SK-N-SH (cell line): Measurements from ENCODE around the gene CRYBG3.

ENCODE experiments used
- CHD2 ChIP-seq: fragments of 150-350 bp; IDR thresholded peaks from 2 replicates; pipeline ENCODE4 v1.6.1; 2018; ENCODE audit warnings: low read length; ENCODE audit not compliant: partially characterized antibody
- CTCF ChIP-seq: fragments of 200-600 bp; sonication (generic); IDR thresholded peaks from 2 replicates; pipeline ENCODE4 v1.6.1; 2017; ENCODE audit warnings: antibody characterized with exemption, mild to moderate bottlenecking, moderate library complexity
- ELF1 ChIP-seq: IDR thresholded peaks from 2 replicates; pipeline ENCODE4 v1.4.0; 2012
- FOXJ3 ChIP-seq: sonication (generic); formaldehyde crosslinking; IDR thresholded peaks from 2 replicates; pipeline ENCODE4 v1.5.1; 2020; ENCODE audit warnings: mild to moderate bottlenecking, missing genetic modification reagents
- FOXM1 ChIP-seq: IDR thresholded peaks from 2 replicates; pipeline ENCODE4 v1.4.0; 2012; ENCODE audit warnings: low read depth, mild to moderate bottlenecking
- POLR2AphosphoS5 ChIP-seq: IDR thresholded peaks from 2 replicates; pipeline ENCODE4 v1.6.1; 2012; ENCODE audit warnings: low read depth, low read length
- RAD21 ChIP-seq: IDR thresholded peaks from 2 replicates; pipeline ENCODE4 v1.6.1; 2012; ENCODE audit warnings: mild to moderate bottlenecking, low read length
- RFX5 ChIP-seq: IDR thresholded peaks from 2 replicates; pipeline ENCODE4 v1.6.1; 2012; ENCODE audit warnings: mild to moderate bottlenecking, improper control_type of control experiment, low read length
- SIN3A ChIP-seq: IDR thresholded peaks from 2 replicates; pipeline ENCODE4 v1.6.1; 2012; ENCODE audit warnings: low read depth, mild to moderate bottlenecking, low read length, moderate library complexity, borderline replicate concordance
- SMC3 ChIP-seq: IDR thresholded peaks from 2 replicates; pipeline ENCODE4 v1.6.1; 2012; ENCODE audit warnings: low read depth, low read length, improper control_type of control experiment
- TAF1 ChIP-seq: IDR thresholded peaks from 2 replicates; pipeline ENCODE4 v1.6.1; 2012; ENCODE audit warnings: low read depth, mild to moderate bottlenecking, low read length, moderate library complexity, borderline replicate concordance
- TCF12 ChIP-seq: IDR thresholded peaks from 2 replicates; pipeline ENCODE4 v1.4.0; 2012
- TF ChIP-seq, protein P1 (sequence below): IDR thresholded peaks from 2 replicates; pipeline ENCODE4 v1.4.0; 2012; ENCODE audit warnings: low read depth

DNA sequence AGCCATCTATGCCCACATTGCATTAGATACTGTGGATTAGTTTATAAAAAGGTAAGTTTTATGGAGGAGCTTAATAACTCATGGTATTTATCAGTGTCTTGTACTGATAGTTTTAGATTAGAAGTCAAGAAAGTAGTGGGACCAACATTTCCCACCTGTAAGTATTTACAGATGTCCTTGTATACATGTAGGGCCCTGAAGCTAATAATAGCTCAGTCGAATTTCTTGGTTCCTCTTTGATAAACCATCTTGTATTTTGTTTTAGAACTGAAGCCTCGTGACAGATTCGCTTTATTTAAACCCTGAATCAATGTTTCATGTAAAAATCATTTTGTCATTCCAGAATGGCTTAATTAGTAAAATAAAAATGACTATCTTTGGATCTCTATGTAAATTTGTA lies 73.4 kb downstream of the CRYBG3 start:
- TF ChIP-seq CTCF (no peak), TAF1 (no peak), SIN3A (no peak), RFX5 (no peak), FOXM1 (no peak), TCF12 (no peak), POLR2AphosphoS5 (no peak), CHD2 (no peak), SMC3 (no peak), ELF1 (no peak), RAD21 (no peak), FOXJ3 (CRISPR knock-in tag) (no peak)
- TF ChIP-seq, protein P1, sequence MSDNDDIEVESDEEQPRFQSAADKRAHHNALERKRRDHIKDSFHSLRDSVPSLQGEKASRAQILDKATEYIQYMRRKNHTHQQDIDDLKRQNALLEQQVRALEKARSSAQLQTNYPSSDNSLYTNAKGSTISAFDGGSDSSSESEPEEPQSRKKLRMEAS: no peak
